ENCODE results near the gene EDN1.

GRCh38 chr6:12245763-12246718, 44.1 kb upstream of the EDN1 start:
- TF ChIP-seq CTCF (IDR thresholded peaks at IDR 0.05) (no peak), POLR2A (IDR thresholded peaks at IDR 0.05) (no peak)
